A673 (cell line): Measurements from ENCODE around the gene PAPOLB.

Experiments
- CTCF ChIP-seq: fragments of 300-800, 200-600 bp; sonication (generic); conservative IDR thresholded peaks from 2 replicates; pipeline ENCODE4 v1.5.1; 2017; ENCODE audit warnings: low read depth, mild to moderate bottlenecking, antibody characterized with exemption, low read length, moderate library complexity, mixed read lengths
- EZH2 ChIP-seq: fragments of 200-600 bp; sonication (generic); IDR thresholded peaks from 2 replicates; pipeline ENCODE4 v1.6.1; 2017; ENCODE audit warnings: borderline replicate concordance, low read depth, mild to moderate bottlenecking, mixed read lengths, antibody characterized with exemption, low read length; ENCODE audit not compliant: poor library complexity, severe bottlenecking

GRCh38 chr7:4854916-4855315 is 6.9 kb downstream of the PAPOLB start:
- TF ChIP-seq CTCF (no peak), EZH2 (no peak)
